HK-2 (cell line): ENCODE results near the gene PIM3.
"Not testable (repeated sequence)": the region's sequence is repeated elsewhere in the genome, so short reads cannot be mapped to it uniquely, and the experiment has no call there.

Source experiments
- DNase-seq: peaks from one replicate; pipeline ENCODE4 v3.0.0-alpha.2; 2018; ENCODE audit not compliant: unreplicated experiment

Gene PIM3

DNA sequence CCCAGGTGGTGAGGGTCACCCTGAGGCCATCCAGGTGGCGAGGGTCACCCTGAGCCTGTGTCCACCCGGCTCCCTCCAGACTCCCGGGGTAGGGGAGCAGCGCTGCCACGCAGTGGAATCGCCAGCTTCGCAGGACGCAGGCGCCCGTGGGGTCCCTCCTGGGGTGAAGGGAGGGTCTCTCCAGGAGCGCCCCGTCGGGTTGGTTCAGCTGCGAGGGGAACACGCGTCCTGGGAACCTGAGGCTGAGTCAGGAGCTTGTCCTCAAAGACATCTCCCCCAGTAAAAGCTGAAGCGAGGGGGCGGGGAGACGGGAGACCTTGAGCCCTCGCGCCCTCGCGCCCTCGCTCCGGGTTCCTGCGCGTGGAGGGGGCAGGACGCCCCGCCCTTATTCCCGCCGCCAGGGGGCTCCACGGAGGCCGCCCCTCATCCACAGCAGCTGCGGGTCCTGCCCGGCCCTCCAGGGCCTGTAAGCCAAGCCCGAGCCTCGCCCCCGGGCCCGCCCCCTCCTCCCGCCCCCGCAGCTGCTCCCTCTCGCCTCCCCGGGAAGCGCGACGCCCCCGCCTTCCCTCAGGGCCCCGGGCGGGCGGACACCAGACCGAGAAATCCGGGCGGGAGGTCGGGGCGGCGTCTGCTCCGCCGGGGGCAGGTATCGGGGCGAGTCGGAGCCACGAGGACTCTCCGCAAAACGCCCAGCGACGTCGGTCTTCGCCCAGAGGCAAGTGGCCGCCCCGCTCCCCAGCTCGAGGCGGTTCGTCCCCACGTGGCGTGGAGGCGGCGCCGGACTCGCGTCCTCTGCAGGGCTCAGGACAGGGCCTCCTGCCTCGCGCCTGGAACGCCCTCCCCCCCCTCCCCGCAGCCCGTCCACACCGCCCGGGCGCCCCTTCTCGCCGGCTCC, 22.8 kb downstream of the PIM3 start:
- DNase-seq = no peak

DNA sequence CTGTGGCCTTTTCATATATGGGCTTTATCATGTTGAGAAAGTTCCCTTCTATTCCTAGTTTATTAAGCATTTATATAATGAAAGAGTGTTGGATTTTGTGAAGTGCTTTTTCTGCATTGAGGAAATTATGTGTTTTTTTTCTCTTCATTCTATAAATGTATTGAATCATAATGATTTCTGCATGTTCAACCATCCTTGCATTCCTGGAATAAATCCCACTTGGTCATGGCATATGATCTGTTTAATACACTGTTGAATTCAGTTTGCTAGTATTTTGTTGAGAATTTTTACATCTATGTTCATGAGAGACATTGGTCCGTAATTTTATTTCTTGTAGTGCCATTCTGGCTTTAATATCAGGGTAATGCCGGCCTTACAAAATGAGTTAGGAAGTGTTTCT, 25.8 kb downstream of the PIM3 start:
- no peak for DNase-seq

DNA sequence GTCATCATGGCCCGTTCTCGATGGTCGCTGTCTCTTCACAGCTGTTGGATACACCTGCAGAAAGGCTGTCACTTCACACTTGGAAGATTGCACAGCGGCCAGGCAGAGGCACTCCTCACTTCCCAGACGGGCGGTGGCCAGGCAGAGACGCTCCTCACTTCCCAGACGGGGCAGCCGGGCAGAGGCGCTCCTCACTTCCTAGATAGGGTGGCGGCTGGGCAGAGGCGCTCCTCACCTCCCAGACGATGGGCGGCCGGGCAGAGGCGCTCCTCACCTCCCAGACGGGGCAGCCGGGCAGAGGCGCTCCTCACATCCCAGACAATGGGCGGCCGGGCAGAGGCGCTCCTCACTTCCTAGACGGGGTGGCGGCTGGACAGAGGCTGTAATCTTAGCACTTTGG, 29.3 kb downstream of the PIM3 start:
- not testable (repeated sequence) for DNase-seq

DNA sequence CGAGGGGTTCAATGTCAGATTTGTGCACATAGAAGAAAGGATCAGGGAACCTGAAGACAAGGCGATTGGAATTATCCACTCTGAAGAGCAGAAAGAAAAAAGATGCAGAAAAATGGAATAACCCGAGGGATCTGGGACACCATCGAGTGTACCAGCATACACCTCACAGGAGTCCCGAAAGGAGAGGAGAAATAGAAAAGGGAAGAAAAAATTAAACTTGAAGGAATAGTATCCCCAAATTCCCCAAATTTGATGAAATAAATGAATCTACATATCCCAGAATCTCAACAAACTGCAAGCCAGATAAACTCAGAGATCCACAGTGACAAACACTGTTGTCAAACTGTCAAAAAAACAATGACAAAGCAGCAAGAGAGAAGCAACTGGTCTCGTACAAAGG, 30.6 kb downstream of the PIM3 start:
- DNase-seq = no peak

DNA sequence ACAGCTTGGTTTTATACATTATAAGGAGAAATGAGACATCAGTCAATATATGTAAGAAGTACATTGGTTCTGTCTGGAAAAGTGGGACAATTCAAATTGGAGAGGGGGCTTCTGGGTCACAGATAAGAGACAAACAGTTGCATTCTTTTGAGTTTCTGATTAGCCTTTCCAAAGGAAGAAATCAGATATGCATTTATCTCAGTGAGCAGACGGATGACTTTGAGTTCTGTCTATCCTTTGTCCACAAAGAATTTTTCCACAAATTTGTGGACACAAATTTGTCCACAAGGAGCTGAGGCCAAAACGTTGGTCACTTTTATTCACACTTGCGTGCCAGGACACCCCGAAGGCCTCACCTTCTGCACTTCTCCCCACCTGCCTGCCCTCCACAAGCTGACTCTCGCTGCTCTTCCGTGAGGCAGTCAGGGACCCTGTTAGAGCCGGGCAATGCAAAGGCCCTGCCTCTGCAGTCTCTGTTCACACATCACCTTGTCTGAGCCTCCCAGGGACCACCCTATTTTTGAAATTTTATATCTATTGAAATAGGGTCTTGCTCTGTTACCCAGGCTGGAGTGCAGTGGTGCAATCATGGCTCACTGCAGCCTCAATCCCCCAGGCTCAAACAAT, 31.4 kb downstream of the PIM3 start:
- DNase-seq = no peak

DNA sequence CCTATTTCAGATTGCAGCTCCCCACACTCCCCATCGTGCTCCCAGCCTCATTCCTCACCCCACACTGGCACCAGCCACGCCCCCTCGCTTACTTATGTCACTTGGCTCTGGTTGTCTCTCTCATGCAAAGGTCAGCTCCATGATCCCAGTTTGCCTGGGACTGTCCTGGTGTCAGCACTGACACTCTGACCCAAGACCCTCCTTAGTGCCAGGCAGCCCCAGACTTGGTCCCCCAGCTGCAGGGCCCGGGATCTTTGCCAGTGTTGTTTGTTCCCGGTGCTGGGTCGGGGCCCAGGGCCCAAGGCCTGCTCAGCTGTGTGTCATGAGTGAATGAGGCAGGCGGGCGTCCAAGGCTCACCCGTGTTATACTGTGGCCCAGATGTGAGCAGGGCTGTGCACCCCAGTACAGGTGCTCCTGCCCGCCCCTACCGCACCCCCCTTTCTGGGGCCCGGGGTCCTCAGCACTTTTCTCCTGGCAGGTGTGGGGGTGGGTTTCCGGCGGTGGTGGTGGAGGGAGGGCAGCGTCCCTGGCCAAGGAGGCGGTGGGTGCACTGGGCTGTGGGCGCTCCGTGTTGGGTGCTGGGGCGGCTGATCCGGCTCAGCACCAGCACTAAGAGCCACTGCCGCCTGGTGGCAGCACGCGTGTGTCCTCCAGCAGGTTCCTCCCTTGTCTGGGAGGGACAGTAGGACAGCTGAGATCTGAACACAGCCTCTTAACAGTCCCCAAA, 32.5 kb downstream of the PIM3 start:
- no peak for DNase-seq

DNA sequence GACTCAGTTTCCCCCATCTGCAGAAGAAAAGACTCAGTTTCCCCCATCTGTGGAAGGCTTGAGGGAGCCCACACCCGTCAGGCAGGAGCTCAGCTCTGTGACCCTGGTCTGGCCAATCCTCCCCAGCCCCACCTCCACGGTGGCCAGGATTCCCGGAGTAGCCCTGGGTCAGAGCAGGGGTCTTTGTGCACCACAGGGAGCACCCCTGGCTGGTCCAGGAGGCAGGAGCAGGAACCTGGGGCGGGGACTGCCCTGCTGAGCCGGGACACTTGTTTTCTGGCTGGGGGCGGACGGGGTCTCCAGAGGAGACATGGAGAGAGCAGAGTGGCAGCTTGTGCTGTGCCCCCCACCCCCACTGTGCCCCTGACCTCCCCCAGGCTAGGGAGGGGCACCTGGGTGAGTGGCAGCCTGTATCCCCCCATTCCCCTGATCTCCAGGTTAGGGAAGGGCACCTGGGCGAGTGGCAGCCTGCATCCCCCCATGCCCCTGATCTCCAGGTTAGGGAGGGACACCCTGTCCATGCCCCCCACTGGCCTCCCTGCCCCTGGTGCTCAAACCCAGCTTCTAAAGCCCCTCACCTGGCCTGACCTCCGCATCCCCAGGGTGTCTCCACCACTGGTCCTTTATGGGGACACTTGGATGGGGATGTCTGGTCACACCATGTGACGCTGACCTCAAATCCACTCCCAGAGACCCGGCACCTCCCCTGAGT, 33.2 kb downstream of the PIM3 start:
- no peak for DNase-seq

DNA sequence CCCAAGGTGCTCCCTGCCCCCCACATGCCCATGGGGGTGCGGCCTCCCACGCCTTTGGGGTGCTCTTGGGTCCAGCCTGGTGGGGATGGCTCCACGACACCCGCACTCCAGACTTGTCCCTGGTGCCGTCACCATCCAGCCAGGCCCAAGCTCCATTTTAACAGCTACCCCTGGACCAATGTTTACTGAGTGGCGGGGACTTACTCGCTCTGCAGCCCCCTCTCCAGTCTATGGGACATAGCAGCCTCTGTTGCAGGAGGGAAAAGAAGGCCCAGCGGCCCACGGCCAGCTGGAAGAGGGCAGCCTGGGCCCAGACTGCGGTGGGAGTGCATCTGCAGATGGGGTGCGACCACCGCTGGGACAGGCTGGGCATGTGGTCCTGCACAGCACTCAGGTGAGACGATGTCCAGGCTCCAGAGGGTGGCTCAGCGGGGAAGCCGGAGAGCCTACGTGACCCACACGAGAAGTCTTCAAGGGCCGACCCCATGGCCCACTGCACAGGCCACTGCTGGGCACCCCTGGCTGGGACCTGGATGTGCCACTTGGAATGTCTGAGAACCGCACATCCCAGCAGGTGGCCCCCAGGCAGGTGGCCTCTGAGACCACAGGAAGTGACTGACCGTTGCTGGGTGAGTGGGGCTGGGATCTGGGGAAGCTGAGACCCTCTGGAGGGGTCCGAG, 33.9 kb downstream of the PIM3 start:
- no peak for DNase-seq

DNA sequence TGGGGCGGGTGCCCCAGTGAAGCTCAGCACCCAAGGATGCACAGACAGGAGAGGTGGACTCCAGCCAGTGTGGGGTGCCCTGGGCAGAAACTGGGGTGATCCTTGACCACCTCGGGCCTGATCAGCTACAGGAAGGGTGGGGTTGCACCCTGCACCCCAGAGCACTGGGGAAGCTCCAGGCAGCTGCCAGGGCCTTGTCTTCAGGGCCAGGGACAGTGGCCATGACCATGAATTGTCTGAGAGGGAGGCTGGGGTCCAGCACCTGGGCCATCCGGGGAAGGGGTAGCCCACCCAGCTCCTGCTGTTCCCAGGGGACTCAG, 34.4 kb downstream of the PIM3 start:
- DNase-seq = no peak

DNA sequence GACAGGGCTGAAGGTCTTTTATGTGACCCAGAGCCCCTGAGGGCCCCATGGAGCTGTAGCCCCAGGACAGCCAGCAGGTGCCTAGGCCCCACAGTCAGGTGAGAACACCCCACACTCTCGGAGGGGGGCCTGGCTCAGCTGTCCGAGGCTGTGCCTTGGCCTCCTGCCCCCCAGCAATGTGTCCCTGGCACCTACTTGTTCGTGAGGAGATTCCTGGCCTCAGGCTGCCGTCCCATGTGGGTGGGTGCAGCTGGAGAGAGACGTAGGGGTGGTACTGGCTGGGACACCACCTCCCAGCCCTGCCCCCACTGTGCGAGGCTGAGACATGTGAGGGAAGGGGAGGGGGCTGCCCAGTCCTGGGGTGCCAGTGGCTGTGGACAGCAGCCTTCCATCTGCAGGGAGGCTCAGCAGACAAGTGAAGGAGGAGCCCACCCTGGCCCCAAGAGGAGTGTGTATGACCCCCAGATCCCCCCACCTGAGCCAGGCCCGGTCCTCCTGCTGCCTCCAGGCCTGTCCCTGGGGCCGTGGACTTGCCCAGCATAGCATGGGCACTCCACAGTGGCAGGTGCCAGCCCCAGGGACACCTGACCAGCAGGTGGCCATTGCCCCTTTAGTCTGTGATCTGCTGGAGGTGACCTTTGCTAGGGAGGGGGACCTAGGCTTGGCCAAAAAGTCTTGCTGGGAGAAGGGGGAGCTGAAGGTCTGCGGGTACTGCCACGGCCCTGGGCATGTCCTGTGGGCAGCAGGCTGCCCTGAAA, 35.0 kb downstream of the PIM3 start:
- no peak for DNase-seq

DNA sequence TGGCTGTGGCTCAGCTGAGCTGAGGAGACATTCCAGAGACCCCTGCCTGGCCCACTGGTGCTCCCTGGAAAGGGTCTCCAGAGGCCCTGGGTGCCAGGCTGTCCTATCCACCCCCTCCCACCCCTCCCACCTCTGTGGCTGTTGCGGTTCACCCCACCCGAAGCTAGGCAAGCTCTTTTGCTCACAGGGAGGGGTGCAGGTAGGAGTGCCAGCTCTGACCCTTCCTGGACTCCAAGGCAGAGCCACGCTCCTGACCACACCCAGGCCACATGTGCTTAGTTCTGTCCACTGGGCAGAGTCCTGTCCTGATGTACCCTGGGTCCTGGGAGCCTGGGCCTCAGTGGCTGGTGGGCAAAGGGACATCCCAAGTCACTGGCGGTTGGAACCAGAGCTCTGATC, 35.5 kb downstream of the PIM3 start:
- no peak for DNase-seq

DNA sequence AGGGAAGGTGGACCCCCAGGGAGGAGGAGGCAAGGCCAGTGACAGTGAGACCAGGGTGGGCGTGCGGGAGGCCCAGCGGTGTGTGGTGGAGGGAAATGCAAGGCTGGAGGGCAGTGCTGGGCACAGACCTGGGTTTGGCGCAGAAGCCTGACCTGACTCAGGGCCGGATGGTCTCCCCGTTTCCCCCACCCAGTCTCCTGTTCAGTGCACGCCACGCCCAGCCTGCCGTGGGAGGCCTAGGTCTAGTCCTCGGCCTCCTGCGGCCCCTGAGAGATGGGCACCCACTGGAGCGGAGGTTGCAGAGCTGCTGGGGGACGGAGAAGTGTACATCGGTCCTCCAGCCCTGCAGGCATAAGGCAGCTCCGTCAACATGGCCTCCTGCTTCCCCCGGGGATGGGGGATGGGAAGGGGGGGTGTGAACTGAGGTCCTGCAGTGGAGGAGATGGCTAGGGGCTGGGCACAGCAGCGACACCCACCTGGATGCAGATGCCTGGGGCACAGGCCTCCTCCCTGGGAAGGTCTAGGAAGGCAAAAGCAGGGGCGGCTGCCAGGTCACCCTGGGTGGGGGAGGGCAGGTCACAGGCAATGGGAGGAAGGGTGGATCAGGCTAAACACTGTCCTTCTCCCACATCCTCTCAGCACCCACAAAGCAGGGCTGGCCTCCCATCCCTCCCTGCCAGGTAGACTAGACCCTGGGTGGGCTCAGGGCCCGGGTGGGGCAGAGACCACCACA, 36.1 kb downstream of the PIM3 start:
- DNase-seq = no peak

DNA sequence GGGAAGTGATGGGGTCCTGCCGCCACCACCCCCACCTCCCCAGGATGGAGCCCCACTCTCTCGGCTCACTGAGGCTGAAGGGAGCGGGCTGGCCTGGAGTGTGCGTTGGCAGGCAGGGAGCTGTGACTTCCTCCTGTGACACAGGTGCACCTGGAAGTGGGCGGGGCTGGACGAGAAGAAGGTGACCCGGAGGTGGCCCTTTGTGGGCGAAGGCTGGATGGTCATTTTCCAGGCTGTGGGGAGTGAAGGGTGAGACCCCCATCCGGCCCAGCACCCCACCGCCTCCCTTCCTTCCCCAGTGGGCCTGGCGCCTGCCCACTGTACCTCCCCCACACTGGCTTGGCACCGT, 36.7 kb downstream of the PIM3 start:
- DNase-seq = no peak

DNA sequence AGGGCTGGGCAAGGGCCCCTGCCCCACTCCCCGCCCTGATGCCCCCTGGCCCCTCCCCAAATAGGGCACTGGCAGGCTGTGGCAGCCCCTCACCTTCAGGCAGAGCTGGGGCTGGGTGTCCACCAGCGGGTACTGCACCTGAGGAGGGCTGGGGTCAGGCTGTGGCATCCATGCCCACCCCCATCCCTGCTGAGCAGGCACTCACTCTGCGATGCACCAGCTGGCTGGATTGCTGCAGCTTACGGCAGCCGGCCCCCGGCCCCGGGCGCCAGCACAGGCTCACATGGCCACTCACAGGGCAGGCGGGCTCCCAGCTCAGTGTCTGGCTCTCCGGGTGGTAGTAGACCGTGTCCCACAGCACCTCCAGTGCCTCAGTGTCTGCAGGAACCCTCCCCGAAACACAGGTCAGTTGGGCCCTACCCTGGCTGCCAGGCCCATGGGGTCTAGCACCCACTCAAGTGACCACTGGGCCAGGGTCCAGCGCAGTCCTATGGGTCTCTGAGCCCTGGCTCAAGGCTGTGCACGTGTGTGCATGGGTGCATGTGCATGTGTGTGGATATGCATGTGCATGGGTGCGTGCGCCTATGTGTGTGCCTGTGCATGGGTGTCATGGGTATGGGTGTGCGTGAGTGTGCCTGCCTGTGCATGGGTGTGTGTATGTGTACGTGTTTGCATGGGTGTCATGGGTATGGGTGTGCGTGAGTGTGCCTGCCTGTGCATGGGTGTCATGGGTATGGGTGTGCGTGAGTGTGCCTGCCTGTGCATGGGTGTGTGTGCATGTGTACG, 37.6 kb downstream of the PIM3 start:
- no peak for DNase-seq

DNA sequence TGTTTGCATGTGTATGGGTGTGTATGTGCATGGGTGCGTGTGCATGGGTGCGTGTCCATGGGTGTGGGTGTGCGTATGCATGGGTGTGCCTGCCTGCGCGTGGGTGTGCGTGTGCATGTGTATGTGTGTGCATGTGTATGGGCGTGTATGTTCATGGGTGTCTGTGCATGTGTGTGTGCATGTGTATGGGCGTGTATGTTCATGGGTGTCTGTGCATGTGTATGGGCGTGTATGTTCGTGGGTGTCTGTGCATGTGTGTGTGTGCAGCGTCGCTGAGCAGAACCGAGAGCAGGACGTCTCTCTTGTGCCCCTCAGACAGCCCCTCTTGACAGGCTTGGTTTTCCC, 38.1 kb downstream of the PIM3 start:
- no peak for DNase-seq

DNA sequence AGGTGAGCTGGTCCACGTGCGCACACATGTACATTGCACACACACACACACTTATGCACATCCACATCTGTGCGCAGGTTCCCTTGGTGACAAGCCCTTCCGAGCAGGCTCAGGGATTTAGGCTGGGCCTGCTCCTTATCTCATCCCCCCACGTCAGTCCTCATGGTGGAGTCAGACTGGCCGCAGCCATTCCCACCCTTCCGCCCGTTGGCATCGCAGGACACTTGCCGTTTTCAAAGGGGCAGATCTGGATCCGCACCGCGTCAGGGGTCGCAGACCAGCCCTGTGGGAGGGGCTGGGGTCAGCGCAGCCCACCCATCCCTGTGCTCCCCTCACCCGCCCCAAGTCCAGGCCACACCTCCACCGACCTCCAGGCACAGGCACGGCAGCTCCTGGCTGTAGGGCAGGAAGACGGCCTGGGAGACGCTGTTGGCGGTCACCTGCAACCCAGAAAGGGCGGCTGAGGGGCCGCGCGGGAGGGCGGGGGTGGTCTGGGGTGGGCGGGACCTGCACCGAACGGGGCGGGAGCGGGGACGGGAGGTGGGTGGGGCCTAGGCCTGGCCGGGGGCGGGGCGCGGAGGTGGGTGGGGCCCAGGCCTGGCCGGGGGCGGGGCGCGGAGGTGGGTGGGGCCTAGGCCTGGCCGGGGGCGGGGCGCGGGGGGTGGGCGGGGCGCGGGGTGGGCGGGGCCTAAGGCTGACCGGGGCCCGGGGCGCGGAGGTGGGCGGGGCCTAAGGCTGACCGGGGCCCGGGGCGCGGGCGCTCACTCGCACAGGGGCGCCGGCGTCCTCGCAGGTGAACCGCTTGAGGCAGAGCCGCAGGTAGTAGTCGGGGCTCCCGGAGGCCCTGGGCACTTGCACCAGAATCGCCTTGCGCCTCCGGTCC, 38.7 kb downstream of the PIM3 start:
- DNase-seq = no peak

DNA sequence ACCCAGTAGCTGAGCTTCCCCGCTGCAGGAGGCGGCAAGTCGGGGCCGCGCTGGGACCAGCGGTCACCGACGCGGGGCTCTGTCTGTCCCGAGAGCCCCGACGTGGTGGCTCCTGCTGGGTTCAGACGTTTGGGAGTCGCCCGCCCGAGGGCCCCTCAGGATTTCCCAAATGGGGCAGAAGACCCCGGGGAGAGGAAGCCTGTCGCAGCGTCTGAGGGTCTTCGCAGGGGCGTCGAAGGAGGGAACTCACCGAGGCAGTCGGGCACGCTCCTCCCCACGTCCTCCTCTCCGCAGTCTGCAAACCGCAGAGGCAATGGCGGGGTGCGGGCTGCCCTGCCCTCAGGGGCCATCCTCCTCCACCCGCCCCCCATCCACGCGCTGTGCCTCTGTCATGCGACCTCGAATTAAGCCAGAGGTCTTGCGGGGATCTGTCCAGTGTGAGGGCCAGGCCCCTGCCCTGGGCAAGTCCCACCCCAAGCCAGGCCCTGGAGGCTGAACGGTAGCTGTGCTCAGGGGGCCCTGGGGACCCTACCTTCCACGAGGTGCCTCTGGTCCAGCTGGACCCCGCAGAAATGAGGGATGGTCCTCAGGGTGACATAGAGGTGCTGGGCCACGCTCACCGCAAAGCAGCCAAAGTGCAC, 39.5 kb downstream of the PIM3 start:
- DNase-seq = no peak
